Measurements from ENCODE around the gene RCBTB2.

- TF ChIP-seq CTCF (IDR thresholded peaks at IDR 0.05) (no peak), POLR2A (IDR thresholded peaks at IDR 0.05) (no peak)
Observed at GRCh38 chr13:48534911-48535501, 2.1 kb upstream of the RCBTB2 start.

All from thyroid gland (tissue), 4 donors.